IPS-NIHi7 (cell line): ENCODE measurements around the gene PYGB.

Experiments
- DNase-seq: peaks from one replicate; pipeline ENCODE4 v3.0.0; 2012; ENCODE audit warnings: mixed read lengths; ENCODE audit errors: extremely low spot score

PYGB gene

GRCh38 chr20:25216199-25216945, 31.5 kb upstream of the PYGB start:
- DNase-seq = no peak

DNA sequence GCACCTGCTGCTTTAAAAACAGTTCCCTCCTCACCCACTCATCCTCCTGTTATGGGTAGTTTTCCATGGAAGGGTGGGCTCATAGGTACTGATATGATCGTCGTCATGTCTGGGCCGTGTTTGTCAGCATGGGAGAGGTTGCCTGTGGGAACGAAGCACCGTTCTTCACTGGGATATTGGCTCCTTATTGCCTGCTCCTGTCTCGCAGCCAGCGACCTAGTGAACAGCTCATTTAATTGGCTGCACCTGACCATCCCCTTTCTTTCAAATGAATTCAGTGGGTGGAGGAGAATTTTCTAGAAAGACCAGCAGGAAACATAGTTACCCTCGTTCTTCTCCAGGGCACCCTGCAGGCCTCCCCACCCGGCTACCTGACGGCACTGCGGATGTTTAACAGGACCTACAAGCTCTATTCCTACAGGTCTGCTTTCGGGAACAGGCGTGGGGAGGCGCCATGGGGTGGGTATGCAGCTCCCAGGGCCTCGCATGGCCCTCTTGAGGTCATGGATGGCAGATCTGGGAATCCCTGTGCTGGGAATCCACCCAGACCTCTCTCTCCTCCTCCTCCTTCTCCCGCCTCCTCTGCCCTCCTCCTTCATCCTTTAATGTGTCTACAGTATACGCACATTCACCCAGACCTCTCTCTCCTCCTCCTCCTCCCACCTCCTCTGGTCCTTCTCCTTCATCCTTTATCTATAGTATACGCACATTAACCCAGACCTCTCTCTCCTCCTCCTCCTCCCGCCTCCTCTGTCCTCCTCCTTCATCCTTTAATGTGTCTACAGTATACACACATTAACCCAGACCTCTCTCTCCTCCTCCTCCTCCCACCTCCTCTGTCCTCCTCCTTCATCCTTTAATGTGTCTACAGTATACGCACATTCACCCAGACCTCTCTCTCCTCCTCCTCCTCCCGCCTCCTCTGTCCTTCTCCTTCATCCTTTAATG, 30.4 kb upstream of the PYGB start:
- DNase-seq = no peak

DNA sequence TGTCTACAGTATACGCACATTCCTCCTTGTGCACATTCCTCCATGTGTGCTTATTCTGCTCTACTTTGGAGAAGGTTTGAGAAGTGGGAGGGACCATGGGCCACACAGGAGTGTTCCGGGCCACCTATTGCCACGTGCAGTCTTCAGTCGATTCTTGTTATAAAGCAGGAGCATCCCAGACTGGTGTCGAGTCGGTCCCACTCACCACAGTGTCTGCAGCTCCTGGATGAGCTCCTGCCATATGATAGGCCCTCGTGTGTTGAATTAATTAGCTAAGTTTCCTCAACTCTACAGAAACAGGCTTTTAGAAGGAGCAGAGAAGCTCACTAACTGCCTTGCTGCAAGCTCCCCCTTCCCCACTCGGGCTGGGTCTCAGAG, 29.8 kb upstream of the PYGB start:
- DNase-seq = no peak

- no peak for DNase-seq
Measured at GRCh38 chr20:25218492-25218891, 29.4 kb upstream of the PYGB start.

GRCh38 chr20:25219365-25219764, 28.5 kb upstream of the PYGB start:
- no peak for DNase-seq

DNA sequence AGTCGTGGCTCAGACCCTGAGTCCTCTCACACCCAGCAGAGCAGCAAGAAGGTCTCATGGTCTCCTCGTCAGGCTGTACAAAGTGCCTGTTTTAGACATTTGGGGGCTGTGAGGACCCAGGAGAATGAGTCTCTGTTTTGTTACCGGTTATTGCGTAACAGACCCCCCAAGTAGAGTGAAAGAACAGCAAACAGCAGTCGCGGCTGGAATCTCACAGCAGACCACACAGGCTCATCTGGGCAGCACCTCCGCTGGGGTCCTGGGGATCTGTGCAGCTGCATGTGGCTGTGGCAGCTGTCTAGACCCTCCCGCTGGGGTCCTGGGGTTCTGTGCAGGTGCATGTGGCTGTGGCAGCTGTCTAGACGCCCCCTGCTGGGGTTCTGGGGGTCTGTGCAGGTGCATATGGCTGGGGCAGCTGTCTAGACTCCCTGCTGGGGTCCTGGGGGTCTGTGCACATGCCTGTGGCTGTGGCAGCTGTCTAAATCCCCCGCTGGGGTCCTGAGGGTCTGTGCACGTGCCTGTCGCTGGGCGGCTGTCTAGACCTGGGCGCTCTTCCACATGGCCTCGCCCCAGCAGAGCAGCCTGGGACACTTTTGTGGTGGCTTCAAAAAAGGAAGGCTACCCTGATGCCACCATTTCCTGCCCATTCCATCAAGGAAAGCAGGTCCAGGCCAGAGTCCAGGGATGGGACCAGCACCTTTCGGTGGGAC, 27.7 kb upstream of the PYGB start:
- peak; percentile 46 for DNase-seq

- DNase-seq = peak; percentile 9
Measured at GRCh38 chr20:25220810-25221591, 26.9 kb upstream of the PYGB start.

GRCh38 chr20:25221592-25222460, 26.1 kb upstream of the PYGB start:
- no peak for DNase-seq

- peak; percentile 40 for DNase-seq
Measured at GRCh38 chr20:25222461-25223178, 25.3 kb upstream of the PYGB start.

GRCh38 chr20:25223179-25223661, 24.7 kb upstream of the PYGB start:
- DNase-seq = peak; percentile 83

- DNase-seq = peak; percentile 4
Measured at GRCh38 chr20:25223765-25224720, 23.8 kb upstream of the PYGB start.

- no peak for DNase-seq
Measured at GRCh38 chr20:25224941-25225340, 22.9 kb upstream of the PYGB start.

DNA sequence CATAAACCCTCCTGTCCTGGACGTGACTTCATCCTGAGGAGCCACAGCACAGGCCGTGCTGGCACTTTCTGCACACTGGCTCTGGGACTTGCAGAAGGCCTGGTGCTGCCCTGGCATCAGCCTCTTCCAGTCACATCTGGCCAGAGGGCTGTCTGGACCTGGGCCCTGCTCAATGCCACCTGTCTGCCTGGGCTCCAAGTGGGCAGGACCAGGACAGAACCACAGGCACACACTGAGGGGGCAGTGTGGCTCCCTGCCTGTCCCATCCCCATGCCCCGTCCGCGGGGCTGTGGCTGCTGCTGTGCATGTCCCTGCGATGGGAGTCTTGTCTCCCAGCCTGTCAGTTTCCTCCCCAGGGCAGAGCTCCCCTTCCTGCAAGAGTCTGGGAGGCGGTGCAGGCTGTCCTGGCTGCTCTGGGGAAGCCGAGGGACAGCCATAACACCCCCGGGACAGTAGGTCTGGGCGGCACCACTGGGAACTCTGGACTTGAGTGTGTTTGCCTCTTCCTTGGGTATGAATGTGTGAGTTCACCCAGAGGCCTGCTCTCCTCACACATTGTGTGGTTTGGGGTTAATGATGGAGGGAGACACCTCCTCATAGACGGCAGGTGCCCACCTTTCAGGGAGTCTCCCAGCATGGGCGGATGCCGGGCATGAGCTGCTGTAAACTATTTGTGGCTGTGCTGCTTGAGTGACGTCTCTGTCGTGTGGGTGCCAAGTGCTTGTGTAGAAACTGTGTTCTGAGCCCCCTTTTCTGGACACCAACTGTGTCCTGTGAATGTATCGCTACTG, 22.0 kb upstream of the PYGB start:
- no peak for DNase-seq

DNA sequence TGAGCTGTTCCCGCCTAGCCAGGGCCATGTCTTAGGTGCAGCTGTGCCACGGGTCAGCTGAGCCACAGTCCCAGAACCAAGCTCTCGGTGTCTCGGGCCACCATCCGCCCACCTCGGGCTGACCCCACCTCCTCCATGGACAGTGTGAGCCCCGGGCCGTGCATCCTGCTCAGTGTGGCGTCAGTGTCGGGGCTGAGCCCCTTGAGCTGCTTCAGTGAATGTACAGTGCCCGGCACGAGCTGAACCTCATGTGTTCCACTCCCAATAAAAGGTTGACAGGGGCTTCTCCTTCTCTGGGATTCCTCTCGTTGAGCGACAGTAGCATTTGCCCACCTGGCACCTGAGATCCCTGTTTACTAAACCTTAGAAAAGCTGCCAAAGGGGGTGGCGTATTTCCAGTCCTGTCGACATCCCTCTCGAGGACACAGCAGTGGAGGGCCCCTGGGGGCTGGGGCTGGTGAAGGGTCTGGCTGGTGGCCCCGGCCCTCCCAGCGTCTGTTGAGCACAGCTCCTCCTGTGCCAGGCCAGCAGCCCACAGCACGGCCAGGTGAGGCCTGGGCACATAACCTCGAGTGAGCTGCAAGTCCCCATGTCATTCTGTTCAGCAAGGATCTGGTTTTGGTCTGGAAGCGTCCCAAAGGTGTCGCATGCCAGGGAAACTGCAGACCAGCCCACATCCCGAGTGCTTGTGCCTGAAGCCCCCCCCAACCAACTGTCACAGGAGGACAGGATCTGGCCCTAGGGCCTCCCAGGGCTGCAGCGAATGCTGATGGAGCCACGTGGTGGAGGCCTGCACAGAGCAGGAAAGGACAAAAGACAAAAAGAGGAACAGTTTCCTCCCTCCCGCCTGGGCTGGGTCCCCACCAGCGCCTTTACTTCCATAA, 21.2 kb upstream of the PYGB start:
- no peak for DNase-seq

GRCh38 chr20:25227317-25227831, 20.5 kb upstream of the PYGB start:
- no peak for DNase-seq

GRCh38 chr20:25229486-25230165, 18.3 kb upstream of the PYGB start:
- no peak for DNase-seq
